PC-9 (cell line): Measurements from ENCODE around the gene PDHA1.

Experiments
- EZH2 ChIP-seq: fragments of 200-600 bp; sonication (generic); IDR thresholded peaks from 2 replicates; pipeline ENCODE4 v1.8.0; 2017; ENCODE audit warnings: antibody characterized with exemption, low read depth
- TF ChIP-seq, protein P1 (sequence below): fragments of 200-600 bp; sonication (generic); conservative IDR thresholded peaks from 2 replicates; pipeline ENCODE4 v1.6.1; 2017; ENCODE audit warnings: mixed run types, antibody characterized with exemption, mild to moderate bottlenecking, moderate library complexity

DNA sequence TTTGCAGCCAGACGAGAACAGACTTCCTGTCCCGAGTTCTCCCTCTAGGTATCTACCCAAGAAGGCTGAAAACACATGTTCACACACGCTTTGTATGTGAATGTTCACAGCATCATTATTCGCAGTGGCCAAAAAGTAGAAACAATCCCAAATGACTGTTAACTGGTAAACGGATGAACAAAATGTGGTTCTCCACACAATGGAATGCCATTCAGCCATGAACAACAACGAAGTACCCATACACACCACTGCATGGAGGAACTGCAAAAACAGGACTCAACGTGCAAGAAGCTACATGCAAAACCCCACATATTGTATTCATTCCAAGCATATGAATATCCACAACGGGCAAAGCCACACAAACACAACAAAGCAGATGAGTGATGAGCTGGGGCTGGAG, 45.0 kb downstream of the PDHA1 start:
- TF ChIP-seq, protein P1, sequence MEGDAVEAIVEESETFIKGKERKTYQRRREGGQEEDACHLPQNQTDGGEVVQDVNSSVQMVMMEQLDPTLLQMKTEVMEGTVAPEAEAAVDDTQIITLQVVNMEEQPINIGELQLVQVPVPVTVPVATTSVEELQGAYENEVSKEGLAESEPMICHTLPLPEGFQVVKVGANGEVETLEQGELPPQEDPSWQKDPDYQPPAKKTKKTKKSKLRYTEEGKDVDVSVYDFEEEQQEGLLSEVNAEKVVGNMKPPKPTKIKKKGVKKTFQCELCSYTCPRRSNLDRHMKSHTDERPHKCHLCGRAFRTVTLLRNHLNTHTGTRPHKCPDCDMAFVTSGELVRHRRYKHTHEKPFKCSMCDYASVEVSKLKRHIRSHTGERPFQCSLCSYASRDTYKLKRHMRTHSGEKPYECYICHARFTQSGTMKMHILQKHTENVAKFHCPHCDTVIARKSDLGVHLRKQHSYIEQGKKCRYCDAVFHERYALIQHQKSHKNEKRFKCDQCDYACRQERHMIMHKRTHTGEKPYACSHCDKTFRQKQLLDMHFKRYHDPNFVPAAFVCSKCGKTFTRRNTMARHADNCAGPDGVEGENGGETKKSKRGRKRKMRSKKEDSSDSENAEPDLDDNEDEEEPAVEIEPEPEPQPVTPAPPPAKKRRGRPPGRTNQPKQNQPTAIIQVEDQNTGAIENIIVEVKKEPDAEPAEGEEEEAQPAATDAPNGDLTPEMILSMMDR, result no peak
- TF ChIP-seq EZH2, result no peak
